ENCODE results near the gene GSTP1.

GSTP1 gene

DNA sequence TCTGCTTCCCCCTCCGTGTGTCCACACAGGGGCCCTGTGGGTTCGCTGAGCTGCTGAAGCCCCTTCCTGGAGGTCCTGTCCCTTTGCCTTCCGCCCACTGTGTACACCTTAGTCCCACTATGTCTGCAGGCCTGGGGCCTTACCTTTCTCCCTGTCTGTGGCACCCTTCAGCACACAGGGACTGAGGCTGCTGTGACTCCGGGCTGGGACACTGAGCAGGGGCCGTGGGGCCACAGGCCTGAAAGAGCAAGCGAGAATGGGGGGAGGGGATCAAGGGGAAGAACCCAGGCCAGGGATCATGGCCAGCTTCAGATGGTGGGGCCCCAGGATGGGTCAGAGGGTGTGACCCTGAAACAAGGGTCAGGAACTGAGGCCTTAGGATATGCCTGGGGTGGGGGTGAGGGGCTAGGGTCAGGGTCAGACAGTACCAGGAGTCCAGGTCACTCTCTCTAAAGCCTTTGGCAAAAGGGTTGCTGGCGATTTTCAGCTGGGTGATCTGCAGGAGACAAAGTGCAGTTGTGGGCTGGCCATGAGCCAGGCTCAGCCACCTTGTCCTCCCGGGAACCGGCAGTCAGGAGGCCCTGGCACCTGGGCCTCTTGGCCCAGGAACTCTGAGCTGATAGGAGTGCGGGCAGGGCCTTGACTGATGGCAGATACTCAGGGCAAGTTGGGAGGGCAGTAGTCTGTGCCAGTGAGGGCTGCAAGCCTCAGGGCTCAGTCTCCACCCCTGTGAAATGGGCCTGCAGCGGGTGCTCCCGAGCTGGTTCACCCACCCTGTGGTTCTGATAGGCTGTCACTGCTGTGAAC lies 48.8 kb downstream of the GSTP1 start:
- DNase-seq = no peak

DNA sequence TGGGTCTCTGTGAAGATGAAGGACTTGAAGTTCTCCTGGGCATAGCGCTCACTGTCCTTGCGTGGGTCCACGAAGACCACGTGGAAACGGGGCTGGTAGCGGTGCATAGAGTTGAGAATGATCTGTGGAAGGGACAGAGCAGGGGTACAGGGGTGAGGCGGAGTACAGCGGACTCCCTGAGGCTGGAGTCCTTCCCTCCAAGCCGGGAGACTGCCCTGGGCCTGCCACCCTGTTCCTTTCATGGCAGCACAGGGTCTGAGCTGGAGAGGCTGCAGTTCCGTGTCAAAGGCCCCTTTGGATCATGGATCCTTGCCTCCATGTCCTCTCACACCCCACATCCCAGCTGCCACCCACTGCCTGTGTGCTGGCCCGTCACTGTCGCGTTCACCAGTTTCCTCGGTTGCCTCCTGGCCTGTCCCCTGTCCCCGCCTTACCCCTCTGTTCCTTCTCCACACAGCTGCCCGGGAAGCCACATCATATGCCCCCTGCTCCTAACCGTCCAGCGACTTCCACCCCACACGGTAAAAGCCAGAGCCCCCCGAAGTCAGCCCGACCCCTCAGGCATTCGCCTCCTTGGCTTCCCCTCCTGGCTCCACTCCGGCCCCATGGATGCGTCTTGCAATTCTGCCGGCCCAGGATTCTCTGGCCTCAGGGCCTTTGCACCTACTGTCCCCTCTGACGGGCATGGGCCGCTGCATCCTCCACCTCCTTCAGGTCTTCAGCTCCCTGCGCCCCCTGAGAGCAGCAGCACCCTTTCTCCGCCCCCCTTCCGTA lies 49.6 kb downstream of the GSTP1 start:
- no peak for DNase-seq

DNA sequence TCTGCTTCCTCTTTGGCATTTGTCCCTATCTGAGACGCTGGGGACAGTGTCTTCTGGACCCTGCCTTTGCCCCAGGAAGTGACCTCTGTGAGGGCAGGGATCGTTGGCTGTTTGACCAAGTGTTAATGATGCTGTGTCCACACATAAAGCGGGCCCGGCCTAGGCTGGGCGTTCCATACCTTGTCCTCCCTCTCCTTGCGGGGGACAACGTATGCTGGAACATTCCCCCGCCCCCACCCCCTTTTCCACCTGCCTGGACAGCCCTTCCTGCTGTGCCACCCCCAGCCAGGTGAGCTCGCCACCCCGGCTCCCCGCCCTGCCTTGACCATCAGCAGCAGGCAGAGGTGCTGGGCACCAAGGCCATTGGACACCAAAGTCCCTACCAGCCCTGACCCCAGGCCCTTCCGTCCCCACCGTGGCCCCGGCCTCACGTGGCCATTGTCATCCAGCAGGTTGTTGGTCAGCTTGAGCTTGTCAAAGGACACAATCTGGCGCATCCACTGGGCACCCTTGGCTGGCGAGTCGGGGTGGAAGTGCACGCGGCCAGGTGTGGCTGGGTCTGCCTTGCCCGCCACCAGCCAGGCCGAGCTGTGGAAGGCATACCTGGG lies 50.2 kb downstream of the GSTP1 start:
- no peak for DNase-seq

DNA sequence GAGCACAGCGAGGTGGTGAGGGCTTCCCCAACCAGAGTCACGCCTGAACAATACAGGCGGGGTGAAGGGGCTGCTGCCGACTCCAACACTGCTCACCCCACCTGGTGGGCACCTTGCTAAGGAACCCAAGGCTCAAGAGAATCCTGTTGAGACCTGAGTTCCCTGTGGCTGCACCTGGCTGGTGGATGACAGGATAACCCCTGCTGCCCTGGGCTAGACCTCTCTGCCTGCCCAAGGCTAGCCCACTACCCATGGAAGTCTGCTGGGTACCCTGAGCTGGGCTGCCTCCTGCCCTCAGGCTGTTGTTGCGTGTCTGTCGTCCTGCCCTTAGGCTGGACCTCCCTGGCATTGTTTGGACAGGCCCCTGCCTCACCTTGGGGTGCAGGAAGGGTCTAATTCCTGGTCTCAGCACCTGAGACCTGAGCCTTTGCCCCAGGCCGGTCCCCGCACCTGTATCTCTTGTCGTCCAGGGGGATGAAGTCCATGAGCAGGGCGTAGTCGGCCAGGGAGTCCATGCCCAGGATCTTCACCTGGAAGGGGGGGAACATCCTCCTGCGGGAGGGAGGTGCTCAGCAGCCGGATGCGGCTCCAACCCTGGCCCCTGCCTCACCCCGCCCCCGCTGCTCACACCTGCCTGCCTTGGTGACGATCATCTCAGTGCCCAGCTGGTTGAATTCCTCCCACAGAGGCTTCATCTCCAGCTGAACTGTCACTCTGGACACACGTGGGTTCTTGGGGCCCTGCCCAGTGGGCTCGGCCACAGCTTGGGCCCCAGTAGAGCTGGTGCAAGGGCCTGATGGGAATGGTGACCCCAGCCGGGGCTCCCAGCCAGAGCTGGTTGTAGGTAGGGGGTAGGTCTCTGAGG lies 51.0 kb downstream of the GSTP1 start:
- DNase-seq = no peak

DNA sequence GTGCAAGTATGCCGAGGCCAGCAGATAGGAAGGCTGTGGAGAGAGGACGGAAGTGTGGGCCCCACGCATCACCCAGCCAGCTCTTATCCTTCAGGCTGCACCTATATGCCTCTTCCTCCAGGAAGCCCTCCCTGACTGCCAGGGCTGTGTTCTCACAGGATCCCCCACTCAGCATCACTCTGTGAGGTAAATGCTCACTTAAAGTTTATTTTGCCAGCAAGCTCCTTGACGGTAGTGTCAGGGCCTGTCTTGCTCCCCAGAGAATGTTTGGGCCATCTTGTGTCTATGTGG lies 51.6 kb downstream of the GSTP1 start:
- DNase-seq = no peak

All from activated CD4-positive, alpha-beta T cell treated with anti-CD3 and anti-CD28 coated beads, Interleukin-2, amount 50 U/mL, for 48 hours (primary cell).